ENCODE measurements around the gene HACD2. TPM values are rescaled to one million over a fixed set of nuclear protein-coding genes. Genes with fewer than 3 reads are reported as not detected.

The HACD2 gene
- polyA plus RNA-seq, 2 donors, result 12.0 to 17.1 TPM

DNA sequence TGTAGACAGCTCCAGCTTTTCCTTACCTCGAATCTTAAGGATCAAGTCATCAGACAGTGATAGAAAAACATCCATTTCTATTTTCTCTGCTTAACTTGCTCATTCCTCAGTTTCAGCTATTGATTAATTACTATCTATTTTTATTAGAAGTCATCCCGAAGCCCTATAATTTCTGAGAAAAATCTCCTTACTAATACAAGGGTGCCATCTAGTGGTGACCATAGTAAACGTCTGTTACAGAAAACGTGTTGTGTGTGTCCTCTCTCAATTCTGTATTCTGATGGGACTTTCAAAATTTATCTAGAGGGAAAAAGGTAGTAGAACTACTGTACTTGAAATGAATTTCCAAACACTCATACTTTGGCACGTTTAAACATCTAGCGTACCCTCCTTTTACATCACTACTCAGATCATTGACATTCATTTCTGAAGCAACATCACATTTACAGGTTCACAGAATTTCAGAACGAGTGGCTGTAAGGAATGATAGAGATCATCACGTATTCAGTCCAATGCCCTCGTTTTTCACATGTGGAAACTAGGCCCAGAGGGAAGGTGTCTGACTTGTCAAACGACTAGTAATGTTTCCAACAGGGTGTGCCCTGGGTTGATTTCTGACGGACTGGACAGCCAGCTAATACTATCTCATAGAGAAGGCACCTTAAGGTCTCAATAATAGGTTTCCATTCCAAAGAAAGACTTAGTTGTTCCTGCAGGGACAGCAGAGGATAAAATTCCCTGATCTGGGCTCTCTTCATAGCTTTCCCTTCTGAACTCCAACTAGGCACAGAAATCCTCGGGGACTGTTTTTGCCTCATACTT, 25.6 kb downstream of the HACD2 start:
- 27 to 33% methylated on average over 12 of the region's 12 CpGs for WGBS, 2 donors
- H3K4me3 ChIP-seq (ENCODE audit: low read depth in 1 of 2, low read length in 2 of 2), result no peak overlapping the region
- no peaks in the 10 kb centered on the region for H3K4me1 ChIP-seq (ENCODE audit: control insufficient read depth in 2 of 2, insufficient read depth in 2 of 2, low read length in 1 of 2)
- H3K27ac ChIP-seq (ENCODE audit: low read depth in 2 of 2, low read length in 1 of 2), result peak overlapping the region in 1 of 2 donors; percentile 39
- H3K36me3 ChIP-seq (ENCODE audit: control insufficient read depth in 2 of 2, insufficient read depth in 2 of 2, low read length in 1 of 2), result peaks cover 0 to 5% of the 10 kb centered on the region in 2 donors
- H3K9me3 ChIP-seq (ENCODE audit: control insufficient read depth in 2 of 2, insufficient read depth in 1 of 2, low read depth in 1 of 2, low read length in 1 of 2), result peaks cover 0 to 3% of the 10 kb centered on the region in 2 donors
- H3K27me3 ChIP-seq (ENCODE audit: control insufficient read depth in 1 of 2, insufficient read depth in 2 of 2, low read length in 2 of 2), result no peaks in the 10 kb centered on the region

DNA sequence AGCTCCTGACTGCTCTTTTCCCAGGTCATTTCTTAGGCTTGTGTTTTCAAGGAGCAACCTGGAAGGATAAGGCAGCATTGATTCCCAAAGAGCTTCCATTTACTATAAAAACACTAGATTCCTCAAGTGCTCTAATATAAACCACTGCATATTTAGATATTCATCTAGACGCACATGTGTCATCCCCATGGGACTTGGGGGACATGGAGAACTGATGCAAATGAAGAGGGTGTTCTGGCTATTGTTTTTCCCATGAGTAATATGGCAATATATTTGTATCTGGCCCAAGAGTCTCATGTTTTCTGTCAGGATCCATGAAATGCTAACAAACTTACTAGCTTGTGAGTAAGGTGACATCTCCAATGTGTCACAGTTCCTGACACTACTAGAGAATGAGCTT, 31.3 kb downstream of the HACD2 start:
- Histone ChIP-seq H3K27ac (ENCODE audit: low read depth in 2 of 2, low read length in 1 of 2) (no peak overlapping the region), H3K27me3 (ENCODE audit: control insufficient read depth in 1 of 2, insufficient read depth in 2 of 2, low read length in 2 of 2) (no peaks in the 10 kb centered on the region), H3K4me1 (ENCODE audit: control insufficient read depth in 2 of 2, insufficient read depth in 2 of 2, low read length in 1 of 2) (peaks cover 0 to 3% of the 10 kb centered on the region in 2 donors), H3K36me3 (ENCODE audit: control insufficient read depth in 2 of 2, insufficient read depth in 2 of 2, low read length in 1 of 2) (peaks cover 0 to 11% of the 10 kb centered on the region in 2 donors), H3K4me3 (ENCODE audit: low read depth in 1 of 2, low read length in 2 of 2) (no peak overlapping the region), H3K9me3 (ENCODE audit: control insufficient read depth in 2 of 2, insufficient read depth in 1 of 2, low read depth in 1 of 2, low read length in 1 of 2) (peaks cover 0 to 3% of the 10 kb centered on the region in 2 donors)
- WGBS, 2 donors, result 86 to 92% methylated on average over 1 of the region's 1 CpG

DNA sequence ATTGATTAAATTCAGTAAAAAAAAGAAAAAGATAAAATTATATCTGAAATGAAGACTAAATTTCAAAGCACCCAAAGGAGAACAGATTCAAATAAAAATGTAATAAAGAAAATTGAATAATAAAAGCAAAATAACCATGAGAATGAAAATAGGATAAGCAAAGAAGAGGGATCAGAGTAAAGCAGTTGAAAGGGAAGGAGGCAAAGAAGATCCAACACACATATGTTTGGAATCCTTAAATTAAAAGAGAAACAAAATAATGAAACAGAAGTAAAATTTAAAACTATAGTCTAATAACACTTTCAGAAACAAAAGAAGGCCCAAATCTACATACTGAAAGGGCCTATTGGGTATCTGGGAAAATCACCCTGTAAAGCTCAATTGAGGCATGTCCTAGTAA, 32.1 kb downstream of the HACD2 start:
- Histone ChIP-seq H3K27ac (ENCODE audit: low read depth in 2 of 2, low read length in 1 of 2) (no peak overlapping the region), H3K9me3 (ENCODE audit: control insufficient read depth in 2 of 2, insufficient read depth in 1 of 2, low read depth in 1 of 2, low read length in 1 of 2) (peaks cover 0 to 3% of the 10 kb centered on the region in 2 donors), H3K4me1 (ENCODE audit: control insufficient read depth in 2 of 2, insufficient read depth in 2 of 2, low read length in 1 of 2) (peaks cover 0 to 4% of the 10 kb centered on the region in 2 donors), H3K27me3 (ENCODE audit: control insufficient read depth in 1 of 2, insufficient read depth in 2 of 2, low read length in 2 of 2) (no peaks in the 10 kb centered on the region), H3K36me3 (ENCODE audit: control insufficient read depth in 2 of 2, insufficient read depth in 2 of 2, low read length in 1 of 2) (peaks cover 0 to 11% of the 10 kb centered on the region in 2 donors), H3K4me3 (ENCODE audit: low read depth in 1 of 2, low read length in 2 of 2) (no peak overlapping the region)

DNA sequence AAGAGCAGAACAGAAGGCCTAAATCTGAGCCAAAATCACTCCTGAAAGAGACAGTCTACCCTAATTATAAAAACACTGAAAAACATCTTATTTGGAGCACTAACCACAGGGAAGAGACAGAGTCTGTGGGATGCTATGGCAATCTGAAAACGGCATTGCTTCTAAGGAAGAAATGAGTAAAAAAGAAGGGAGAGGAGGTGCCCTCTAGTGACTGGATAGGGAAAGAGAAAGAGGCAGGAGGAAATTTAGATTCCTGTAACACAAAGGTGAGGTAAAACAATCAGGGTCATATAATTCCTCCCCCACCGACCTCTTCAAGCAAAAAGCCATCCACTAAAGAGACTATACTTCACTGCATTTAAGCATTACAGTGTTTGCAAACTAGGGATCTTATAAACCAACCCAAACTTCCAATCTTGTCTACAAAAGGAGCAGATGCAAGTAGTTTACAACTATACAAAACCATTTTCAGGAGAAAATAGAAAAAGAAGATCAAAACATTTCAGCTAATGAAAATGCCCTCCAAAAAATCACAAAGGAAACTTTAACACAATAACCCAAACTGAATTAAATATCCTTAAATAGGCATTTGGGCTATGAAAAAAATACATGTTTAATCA, 32.6 kb downstream of the HACD2 start:
- no peak overlapping the region for H3K4me3 ChIP-seq (ENCODE audit: low read depth in 1 of 2, low read length in 2 of 2)
- peaks cover 0 to 4% of the 10 kb centered on the region in 2 donors for H3K4me1 ChIP-seq (ENCODE audit: control insufficient read depth in 2 of 2, insufficient read depth in 2 of 2, low read length in 1 of 2)
- H3K9me3 ChIP-seq (ENCODE audit: control insufficient read depth in 2 of 2, insufficient read depth in 1 of 2, low read depth in 1 of 2, low read length in 1 of 2), result peaks cover 0 to 3% of the 10 kb centered on the region in 2 donors
- H3K27ac ChIP-seq (ENCODE audit: low read depth in 2 of 2, low read length in 1 of 2), result no peak overlapping the region
- no peaks in the 10 kb centered on the region for H3K27me3 ChIP-seq (ENCODE audit: control insufficient read depth in 1 of 2, insufficient read depth in 2 of 2, low read length in 2 of 2)
- WGBS, 2 donors, result 33 to 35% methylated on average over 2 of the region's 2 CpGs
- H3K36me3 ChIP-seq (ENCODE audit: control insufficient read depth in 2 of 2, insufficient read depth in 2 of 2, low read length in 1 of 2), result peaks cover 0 to 11% of the 10 kb centered on the region in 2 donors

DNA sequence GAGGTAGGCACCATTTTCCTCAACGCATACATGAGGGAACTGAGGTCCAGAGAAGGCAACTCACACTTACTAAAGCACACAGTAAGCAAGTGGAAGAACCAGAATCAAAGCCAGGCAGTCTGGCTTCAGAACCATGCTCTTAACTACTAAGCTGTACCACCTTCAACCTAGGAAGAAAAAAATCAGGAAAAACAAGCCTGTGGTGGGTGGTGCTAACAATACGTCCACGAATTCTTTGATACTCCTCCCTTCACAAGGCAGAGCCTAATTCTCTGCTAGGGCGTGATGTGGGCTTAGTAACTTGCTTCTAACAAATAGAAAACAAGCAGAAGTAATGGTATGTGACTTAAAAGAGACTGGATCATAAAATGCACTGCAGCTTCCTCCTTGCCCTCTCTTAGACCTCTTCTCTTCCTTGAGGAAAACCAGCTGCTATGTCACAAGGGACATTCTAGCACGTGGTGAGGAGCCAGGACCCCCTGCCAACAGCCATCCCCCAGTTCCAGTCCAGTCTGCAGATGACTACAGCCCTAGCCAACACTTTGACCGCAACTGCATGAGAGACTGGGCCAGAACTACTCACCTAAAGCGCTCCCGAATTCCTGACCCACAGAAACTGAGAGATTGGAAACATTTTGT, 36.9 kb downstream of the HACD2 start:
- peaks cover 0 to 4% of the 10 kb centered on the region in 2 donors for H3K4me1 ChIP-seq (ENCODE audit: control insufficient read depth in 2 of 2, insufficient read depth in 2 of 2, low read length in 1 of 2)
- WGBS, 2 donors, result 69 to 71% methylated on average over 8 of the region's 8 CpGs
- H3K36me3 ChIP-seq (ENCODE audit: control insufficient read depth in 2 of 2, insufficient read depth in 2 of 2, low read length in 1 of 2), result peaks cover 0 to 11% of the 10 kb centered on the region in 2 donors
- H3K27ac ChIP-seq (ENCODE audit: low read depth in 2 of 2, low read length in 1 of 2), result peak overlapping the region; percentile 75 to 91
- no peaks in the 10 kb centered on the region for H3K9me3 ChIP-seq (ENCODE audit: control insufficient read depth in 2 of 2, insufficient read depth in 1 of 2, low read depth in 1 of 2, low read length in 1 of 2)
- H3K4me3 ChIP-seq (ENCODE audit: low read depth in 1 of 2, low read length in 2 of 2), result no peak overlapping the region
- no peaks in the 10 kb centered on the region for H3K27me3 ChIP-seq (ENCODE audit: control insufficient read depth in 1 of 2, insufficient read depth in 2 of 2, low read length in 2 of 2)

DNA sequence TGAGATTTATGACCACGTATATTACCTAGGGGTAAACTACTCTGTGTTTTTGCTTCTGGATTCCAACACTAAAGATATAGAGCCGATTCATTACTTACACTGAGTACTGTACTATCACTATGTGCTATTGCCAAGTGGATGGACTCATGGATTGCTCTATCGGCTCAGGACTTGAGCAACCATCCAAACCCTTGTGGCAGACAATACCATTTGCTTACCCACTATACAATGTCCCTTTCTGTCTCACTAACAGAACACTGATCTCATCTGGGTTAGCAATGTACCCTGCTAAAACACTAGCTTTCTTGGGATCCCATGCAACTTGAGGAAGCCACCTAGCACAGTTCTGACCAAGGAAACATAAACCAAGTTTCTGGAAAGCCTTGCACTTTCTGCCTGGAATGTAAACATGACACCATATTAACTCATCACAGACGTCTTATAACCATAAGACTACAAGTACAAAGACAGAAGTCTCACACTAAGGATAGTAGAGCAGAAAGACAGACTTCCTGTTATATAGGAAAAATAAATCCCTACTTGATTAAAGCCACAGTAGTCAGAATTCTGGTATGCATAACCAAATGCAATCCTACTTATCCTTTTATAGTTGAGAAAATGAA, 38.6 kb downstream of the HACD2 start:
- Histone ChIP-seq H3K36me3 (ENCODE audit: control insufficient read depth in 2 of 2, insufficient read depth in 2 of 2, low read length in 1 of 2) (peaks cover 0 to 11% of the 10 kb centered on the region in 2 donors), H3K4me1 (ENCODE audit: control insufficient read depth in 2 of 2, insufficient read depth in 2 of 2, low read length in 1 of 2) (peaks cover 0 to 4% of the 10 kb centered on the region in 2 donors), H3K9me3 (ENCODE audit: control insufficient read depth in 2 of 2, insufficient read depth in 1 of 2, low read depth in 1 of 2, low read length in 1 of 2) (no peaks in the 10 kb centered on the region), H3K4me3 (ENCODE audit: low read depth in 1 of 2, low read length in 2 of 2) (no peak overlapping the region), H3K27me3 (ENCODE audit: control insufficient read depth in 1 of 2, insufficient read depth in 2 of 2, low read length in 2 of 2) (no peaks in the 10 kb centered on the region), H3K27ac (ENCODE audit: low read depth in 2 of 2, low read length in 1 of 2) (peak overlapping the region in 1 of 2 donors; percentile 37)
- WGBS, 2 donors, result 68 to 77% methylated on average over 4 of the region's 4 CpGs

DNA sequence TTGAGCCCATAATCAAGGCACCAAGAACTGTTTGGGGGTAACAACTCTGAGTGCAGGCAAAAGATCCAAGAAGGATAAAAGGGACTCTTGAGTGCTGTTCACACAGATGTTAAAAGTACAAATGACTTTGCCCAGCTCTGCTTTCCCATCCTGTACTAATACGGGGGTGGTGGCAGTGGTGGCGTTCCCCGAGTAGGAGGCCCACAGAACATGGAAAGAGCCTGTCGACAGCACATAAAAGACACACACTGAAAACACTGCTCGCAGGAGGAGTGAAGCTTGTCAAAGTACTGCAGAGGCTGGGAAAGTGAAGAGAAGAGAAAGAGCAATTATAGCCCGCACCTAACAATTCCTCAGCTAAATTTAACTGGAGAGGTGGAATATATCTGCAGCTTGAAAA, 40.9 kb downstream of the HACD2 start:
- 89 to 95% methylated on average over 6 of the region's 6 CpGs for WGBS, 2 donors
- Histone ChIP-seq H3K4me3 (ENCODE audit: low read depth in 1 of 2, low read length in 2 of 2) (no peak overlapping the region), H3K27me3 (ENCODE audit: control insufficient read depth in 1 of 2, insufficient read depth in 2 of 2, low read length in 2 of 2) (no peaks in the 10 kb centered on the region), H3K4me1 (ENCODE audit: control insufficient read depth in 2 of 2, insufficient read depth in 2 of 2, low read length in 1 of 2) (peaks cover 0 to 2% of the 10 kb centered on the region in 2 donors), H3K27ac (ENCODE audit: low read depth in 2 of 2, low read length in 1 of 2) (no peak overlapping the region), H3K36me3 (ENCODE audit: control insufficient read depth in 2 of 2, insufficient read depth in 2 of 2, low read length in 1 of 2) (no peaks in the 10 kb centered on the region), H3K9me3 (ENCODE audit: control insufficient read depth in 2 of 2, insufficient read depth in 1 of 2, low read depth in 1 of 2, low read length in 1 of 2) (no peaks in the 10 kb centered on the region)

DNA sequence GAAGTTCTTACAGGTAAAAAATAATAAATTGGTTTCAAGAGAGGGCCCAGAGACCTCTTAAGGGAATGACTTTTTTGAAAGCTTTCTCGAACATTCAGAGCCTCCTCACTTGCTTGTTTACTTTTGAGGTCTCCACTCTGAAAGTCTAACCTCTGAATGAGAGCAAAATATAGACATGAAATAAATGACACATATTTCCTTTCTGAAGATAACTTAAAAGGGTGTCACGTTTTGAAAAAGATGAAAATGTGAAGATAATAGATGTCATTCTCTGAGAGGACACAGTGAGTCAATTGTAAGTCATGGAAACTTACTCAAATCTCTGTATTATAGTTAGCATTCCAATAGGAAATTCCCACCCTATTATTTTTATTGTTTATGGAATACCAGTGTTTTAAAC, 44.6 kb downstream of the HACD2 start:
- H3K27ac ChIP-seq (ENCODE audit: low read depth in 2 of 2, low read length in 1 of 2), result no peak overlapping the region
- WGBS, 2 donors, result 64 to 66% methylated on average over 2 of the region's 2 CpGs
- no peaks in the 10 kb centered on the region for H3K4me1 ChIP-seq (ENCODE audit: control insufficient read depth in 2 of 2, insufficient read depth in 2 of 2, low read length in 1 of 2)
- H3K9me3 ChIP-seq (ENCODE audit: control insufficient read depth in 2 of 2, insufficient read depth in 1 of 2, low read depth in 1 of 2, low read length in 1 of 2), result no peaks in the 10 kb centered on the region
- H3K36me3 ChIP-seq (ENCODE audit: control insufficient read depth in 2 of 2, insufficient read depth in 2 of 2, low read length in 1 of 2), result no peaks in the 10 kb centered on the region
- H3K27me3 ChIP-seq (ENCODE audit: control insufficient read depth in 1 of 2, insufficient read depth in 2 of 2, low read length in 2 of 2), result no peaks in the 10 kb centered on the region
- H3K4me3 ChIP-seq (ENCODE audit: low read depth in 1 of 2, low read length in 2 of 2), result no peak overlapping the region

DNA sequence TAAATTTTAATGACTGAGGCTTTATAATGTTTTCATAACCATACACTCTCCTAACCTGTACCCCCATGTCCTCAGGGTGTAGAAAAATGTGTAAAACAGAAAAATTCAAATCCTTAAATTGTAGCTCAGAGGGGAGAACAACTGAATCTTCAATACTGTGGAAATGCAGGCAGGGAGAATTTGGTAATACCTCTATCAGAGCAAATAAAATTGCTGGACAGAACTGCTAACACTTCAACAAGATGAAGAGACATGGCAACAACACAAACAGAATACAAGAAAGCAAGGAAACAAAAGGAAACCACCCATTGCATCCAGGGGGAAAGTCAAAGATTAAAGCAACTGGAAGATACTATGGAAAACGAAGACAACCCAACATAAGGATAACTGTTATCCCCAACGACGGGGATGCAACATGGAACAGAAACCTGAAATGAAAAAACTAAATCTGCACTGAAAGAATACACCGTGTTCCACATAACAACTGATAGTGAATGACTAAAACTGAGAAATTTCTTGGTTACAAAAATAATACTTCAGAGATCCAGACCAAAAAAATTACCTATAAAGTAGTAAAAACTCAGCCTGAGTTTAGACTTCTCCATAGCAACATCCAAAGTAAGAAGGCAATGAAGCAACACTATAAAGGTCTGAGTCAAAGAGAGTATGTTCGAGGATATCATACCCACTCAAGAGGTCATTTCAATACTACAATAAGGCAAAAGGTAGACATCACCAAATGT, 48.5 kb downstream of the HACD2 start:
- 86 to 91% methylated on average over 5 of the region's 5 CpGs for WGBS, 2 donors

More for the DNA sequence above, 48.5 kb downstream of the HACD2 start:
- no peaks in the 10 kb centered on the region for H3K4me1 ChIP-seq (ENCODE audit: control insufficient read depth in 2 of 2, insufficient read depth in 2 of 2, low read length in 1 of 2)
- H3K27me3 ChIP-seq (ENCODE audit: control insufficient read depth in 1 of 2, insufficient read depth in 2 of 2, low read length in 2 of 2), result no peaks in the 10 kb centered on the region
- no peaks in the 10 kb centered on the region for H3K36me3 ChIP-seq (ENCODE audit: control insufficient read depth in 2 of 2, insufficient read depth in 2 of 2, low read length in 1 of 2)
- no peak overlapping the region for H3K4me3 ChIP-seq (ENCODE audit: low read depth in 1 of 2, low read length in 2 of 2)
- no peaks in the 10 kb centered on the region for H3K9me3 ChIP-seq (ENCODE audit: control insufficient read depth in 2 of 2, insufficient read depth in 1 of 2, low read depth in 1 of 2, low read length in 1 of 2)
- H3K27ac ChIP-seq (ENCODE audit: low read depth in 2 of 2, low read length in 1 of 2), result no peak overlapping the region

All from esophagus (tissue), 2 donors.